GM18517 (cell line): ENCODE data around the gene SLC5A11.

Experiments used
- ATAC-seq: cut with Tn5 transposase; IDR thresholded peaks from one replicate; pipeline ENCODE4 v1.9.1; 2021; ENCODE audit warnings: mild to moderate bottlenecking, moderate library complexity; ENCODE audit not compliant: unreplicated experiment

Gene SLC5A11

GRCh38 chr16:24917236-24917635, 71.5 kb downstream of the SLC5A11 start:
- ATAC-seq, result no peak

GRCh38 chr16:24917891-24918290, 72.1 kb downstream of the SLC5A11 start:
- no peak for ATAC-seq

- ATAC-seq, result no peak
These were observed 72.9 kb downstream of the SLC5A11 start for GRCh38 chr16:24918641-24919040.

GRCh38 chr16:24919536-24919935, 73.8 kb downstream of the SLC5A11 start:
- no peak for ATAC-seq

GRCh38 chr16:24920568-24920967, 74.8 kb downstream of the SLC5A11 start:
- no peak for ATAC-seq

- ATAC-seq, result no peak
These were observed 75.5 kb downstream of the SLC5A11 start for GRCh38 chr16:24921229-24921628.

GRCh38 chr16:24925163-24925562, 79.4 kb downstream of the SLC5A11 start:
- ATAC-seq, result no peak

- ATAC-seq, result no peak
These were observed 83.6 kb downstream of the SLC5A11 start for GRCh38 chr16:24929409-24929808.

- no peak for ATAC-seq
These were observed 84.7 kb downstream of the SLC5A11 start for GRCh38 chr16:24930440-24930839.

- no peak for ATAC-seq
These were observed 85.3 kb downstream of the SLC5A11 start for GRCh38 chr16:24931091-24931490.

- ATAC-seq, result no peak
These were observed 89.6 kb downstream of the SLC5A11 start for GRCh38 chr16:24935336-24935735.

GRCh38 chr16:24936151-24936550, 90.4 kb downstream of the SLC5A11 start:
- ATAC-seq, result no peak

GRCh38 chr16:24939224-24939623, 93.5 kb downstream of the SLC5A11 start:
- ATAC-seq, result no peak

- ATAC-seq, result no peak
These were observed 94.0 kb downstream of the SLC5A11 start for GRCh38 chr16:24939738-24940137.

- no peak for ATAC-seq
These were observed 97.7 kb downstream of the SLC5A11 start for GRCh38 chr16:24943471-24943870.

- ATAC-seq, result no peak
These were observed 98.4 kb downstream of the SLC5A11 start for GRCh38 chr16:24944206-24944605.

- ATAC-seq, result no peak
These were observed 100.4 kb downstream of the SLC5A11 start for GRCh38 chr16:24946155-24946554.

- no peak for ATAC-seq
These were observed 104.5 kb downstream of the SLC5A11 start for GRCh38 chr16:24950275-24950674.

GRCh38 chr16:24953306-24953705, 107.5 kb downstream of the SLC5A11 start:
- ATAC-seq, result no peak

- ATAC-seq, result no peak
These were observed 108.0 kb downstream of the SLC5A11 start for GRCh38 chr16:24953721-24954120.

GRCh38 chr16:24954137-24954536, 108.4 kb downstream of the SLC5A11 start:
- no peak for ATAC-seq

GRCh38 chr16:24955975-24956731, 110.4 kb downstream of the SLC5A11 start:
- no peak for ATAC-seq

GRCh38 chr16:24957887-24958286, 112.1 kb downstream of the SLC5A11 start:
- ATAC-seq, result no peak
